NCI-H1694 treated with DMSO at 0.1 percent for 48 hours (cell line): ENCODE measurements around the gene STAG1.
"Not testable (repeated sequence)": the region's sequence is repeated elsewhere in the genome, so short reads cannot be mapped to it uniquely, and the experiment has no call there.

Experiments
- DNase-seq: peaks from one replicate; lab custom pipeline; 2025; lab: John Stamatoyannopoulos, UW

The STAG1 gene

DNA sequence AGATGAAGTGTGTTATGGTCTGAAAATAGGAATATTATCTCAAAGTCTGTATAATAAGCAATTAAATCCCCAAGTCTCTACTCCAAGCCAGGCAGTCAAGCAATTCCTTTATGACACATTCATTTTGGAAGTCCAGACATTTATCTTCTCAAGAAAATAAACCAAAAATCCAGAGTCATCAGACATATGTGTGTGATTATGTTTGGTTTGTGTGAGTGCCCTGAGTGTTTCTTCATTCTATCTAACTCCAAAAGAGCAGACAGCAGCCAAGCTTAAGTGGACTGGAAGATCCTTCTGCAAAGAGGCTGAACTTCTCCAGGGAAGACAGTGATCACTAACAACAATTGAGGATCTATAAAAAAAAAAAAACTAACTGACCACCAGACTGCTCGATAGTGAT is 239.8 kb downstream of the STAG1 start:
- no peak for DNase-seq

DNA sequence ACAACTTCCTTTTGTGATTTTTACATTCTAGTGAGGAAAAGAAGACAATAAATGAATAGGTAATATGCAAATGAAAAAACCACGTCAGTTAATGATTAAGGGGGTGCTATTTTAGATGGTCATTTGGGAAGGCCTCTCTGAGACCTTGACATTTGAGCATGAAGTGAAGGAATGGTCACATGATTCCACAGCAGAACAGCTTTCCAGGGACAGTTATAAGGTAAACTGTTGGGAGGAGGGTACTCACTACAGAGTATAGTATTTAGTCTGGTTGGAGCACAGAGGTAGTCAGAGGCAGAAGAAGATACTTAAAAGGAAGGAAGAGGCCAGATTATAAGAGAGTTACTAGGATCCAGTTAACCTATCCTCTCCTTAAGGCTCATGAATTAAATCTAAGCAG is 246.5 kb downstream of the STAG1 start:
- no peak for DNase-seq

DNA sequence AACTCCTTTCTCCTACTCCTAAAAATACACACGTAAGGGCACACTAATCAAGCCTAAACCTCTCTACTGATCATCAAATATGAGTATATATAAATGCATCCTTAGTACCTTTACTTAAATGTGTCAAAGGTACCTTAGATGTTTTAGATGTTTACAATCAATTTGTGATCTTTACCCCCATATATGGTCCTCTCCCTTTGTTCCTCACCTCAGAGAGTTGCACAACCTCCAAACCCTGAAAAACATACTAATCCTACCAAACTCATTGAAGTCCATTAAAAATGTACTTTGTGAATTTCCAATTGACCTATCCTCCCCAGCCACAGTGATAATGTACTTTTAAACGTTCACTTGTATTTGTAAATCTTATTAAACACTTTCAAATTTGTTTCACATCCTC is 249.1 kb downstream of the STAG1 start:
- no peak for DNase-seq

DNA sequence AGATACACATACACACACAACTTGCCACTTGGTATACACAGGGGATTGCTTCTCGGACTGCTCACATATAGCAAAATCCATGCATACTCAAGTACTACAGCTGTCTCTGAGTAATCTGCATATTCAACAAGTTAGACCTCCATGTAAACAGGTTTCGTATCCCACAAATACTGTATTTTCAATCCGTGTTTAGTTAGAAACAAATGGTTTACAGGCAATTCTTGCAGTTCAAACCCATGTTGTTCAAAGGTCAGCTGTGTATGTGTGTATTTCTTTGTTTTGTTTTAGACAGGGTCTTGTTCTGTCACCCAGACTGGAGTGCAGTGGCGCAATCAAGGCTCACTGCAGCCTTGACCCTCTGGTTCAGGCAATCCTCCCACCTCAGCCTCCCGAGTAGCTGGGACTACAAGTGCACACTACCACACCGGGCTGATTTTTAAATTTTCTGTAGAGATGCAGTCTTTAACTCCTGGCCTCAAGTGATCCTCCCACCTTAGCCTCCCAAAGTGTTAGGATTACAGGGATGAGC is 253.2 kb downstream of the STAG1 start:
- no peak for DNase-seq

DNA sequence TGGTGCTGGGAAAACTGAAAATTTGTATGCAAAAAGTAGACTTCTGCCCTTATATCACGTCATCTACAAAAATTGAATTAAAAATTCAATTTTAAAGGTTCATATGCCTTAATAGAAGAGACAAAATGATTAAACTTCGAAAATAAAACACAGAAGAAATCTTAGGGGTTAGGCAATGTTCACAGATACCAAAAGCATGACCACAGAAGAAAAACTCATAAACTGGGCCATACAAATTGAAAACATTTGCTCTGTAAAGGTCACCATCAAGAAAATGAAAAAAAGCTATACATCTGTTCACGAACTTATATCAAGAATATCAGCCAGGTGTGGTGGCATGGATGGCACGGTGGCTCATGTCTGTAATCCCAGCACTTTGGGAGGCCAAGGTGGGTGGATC is 257.0 kb downstream of the STAG1 start:
- no peak for DNase-seq

DNA sequence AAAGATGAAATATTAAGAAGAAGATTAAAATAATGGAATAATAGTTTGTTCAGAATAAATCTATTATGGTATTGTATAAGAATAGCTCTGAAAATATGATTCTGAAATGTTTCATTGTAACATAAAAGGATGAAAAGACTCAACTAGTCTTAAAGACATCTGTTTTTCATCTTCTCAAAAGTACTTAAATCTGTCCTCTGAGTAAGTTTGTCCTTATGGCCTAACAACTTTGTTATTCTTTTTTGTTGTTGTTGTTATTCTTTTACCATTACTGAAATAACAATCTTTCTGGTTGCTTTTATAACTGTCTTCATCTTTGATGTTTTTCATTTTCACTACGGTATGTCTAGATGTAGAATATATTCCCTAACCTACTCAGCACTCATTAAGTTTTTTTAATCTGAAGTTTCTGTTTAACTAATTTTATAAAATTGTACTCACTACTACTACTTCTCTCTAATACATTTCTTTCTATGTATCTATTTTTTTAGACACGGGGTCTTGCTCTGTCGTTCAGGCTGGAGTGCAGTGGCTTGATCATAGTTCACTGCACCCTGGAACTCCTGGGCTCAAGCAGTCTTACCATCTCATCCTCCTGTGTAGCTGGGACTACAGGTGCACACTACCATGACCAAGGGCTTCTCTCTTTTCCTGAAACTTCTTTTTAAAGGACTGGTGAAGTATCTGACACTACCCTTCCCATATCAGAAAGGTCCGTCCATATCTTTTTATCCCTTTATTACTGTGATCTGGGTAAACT is 261.4 kb downstream of the STAG1 start:
- DNase-seq: no peak

DNA sequence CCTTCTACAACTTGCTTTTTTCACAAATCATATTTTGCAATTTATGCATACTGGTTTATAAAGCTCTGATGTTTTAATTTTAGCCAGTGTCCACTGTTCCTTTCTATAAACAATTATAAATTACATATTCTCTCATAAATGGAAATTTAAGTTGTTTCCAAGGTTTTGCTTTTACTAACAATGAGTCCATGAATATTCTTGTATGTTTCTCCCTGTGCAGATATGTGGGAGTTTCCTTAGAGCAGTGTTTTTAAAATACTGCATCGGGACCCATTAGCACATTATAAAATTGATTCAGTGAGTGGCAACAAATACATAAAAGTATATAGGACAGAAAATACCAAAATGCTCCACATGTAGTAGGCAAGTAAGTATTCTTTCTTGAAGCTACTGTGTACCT is 266.4 kb downstream of the STAG1 start:
- DNase-seq: no peak

DNA sequence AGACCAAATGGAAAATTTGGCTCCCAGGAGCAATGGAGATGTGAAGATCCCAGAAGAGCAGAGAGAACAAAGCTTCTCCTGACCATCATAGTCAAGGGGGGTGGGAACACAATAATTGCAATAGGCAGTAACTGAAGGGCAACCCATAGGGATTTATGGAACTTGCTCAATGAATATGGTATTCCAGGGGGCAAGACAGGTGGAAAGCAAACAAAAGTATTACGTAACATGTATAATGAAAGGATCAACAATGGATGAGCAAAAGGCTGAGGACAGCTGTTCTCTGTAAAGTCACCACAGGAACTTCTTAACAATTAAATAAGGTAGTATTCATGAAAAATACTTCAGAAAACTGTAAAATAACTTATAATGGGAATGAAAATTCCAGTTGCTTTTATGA is 275.9 kb downstream of the STAG1 start:
- no peak for DNase-seq

DNA sequence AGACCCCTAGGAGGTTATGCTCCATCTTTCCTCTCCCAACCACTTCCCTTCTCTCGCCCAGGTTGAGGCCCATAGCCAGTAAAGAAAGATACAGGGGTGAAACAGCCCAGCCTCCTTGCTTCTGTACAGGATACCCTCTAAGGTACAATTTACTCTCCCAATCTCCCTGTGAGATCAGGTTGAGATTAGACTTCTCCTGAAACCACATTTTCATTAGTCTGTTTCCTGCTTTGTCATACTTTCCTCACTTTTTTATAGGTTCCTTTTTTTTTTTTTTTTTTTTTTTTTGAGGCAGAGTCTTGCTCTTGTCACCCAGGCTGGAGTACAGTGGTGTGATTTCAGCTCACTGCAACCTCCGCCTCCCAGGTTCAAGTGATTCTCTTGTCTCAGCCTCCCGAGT is 277.3 kb downstream of the STAG1 start:
- DNase-seq: not testable (repeated sequence)

DNA sequence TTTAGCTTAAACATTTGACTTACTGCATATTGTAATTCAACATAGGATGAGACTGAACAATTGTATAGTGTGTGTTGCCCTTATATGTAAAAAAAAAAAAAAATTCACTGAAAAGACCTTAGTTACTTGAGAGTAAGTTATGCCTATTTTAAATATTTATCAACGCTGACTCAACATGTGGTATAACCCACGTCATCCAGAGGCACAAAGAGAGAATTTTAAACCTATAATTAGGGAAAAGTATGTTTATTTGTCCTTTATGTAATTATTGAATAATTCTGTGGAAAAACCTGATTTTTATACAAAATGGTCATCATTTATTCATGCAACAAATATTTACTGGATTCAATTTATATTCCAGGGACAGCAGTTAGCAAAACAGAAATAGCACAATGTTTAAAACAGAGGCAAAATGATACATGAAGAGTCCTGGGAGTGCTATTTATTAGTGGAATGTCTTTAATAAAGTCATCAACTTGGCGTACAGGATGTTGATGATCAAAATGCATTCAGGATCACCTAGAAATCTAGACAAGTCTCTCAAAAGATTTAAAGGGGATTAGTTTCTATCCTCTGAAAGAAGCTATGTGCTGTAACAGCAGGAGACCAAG is 278.4 kb downstream of the STAG1 start:
- DNase-seq: no peak

DNA sequence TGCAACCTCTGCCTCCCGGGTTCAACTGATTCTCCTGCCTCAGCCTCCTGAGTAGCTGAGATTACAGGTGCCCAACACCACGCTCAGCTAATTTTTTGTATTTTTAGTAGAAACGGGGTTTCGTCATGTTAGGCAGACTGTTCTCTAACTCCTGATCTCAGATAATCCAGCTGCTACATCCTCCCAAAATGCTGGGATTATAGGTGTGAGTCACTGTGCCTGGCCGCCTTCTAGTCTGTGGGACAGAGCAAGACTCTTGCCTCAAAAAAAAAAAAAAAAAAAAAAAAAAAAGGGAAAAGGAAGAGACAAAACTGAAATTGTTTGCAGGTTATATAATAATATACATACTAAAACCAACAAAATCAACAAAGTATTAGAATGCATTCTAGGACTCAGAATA is 286.9 kb downstream of the STAG1 start:
- no peak for DNase-seq

DNA sequence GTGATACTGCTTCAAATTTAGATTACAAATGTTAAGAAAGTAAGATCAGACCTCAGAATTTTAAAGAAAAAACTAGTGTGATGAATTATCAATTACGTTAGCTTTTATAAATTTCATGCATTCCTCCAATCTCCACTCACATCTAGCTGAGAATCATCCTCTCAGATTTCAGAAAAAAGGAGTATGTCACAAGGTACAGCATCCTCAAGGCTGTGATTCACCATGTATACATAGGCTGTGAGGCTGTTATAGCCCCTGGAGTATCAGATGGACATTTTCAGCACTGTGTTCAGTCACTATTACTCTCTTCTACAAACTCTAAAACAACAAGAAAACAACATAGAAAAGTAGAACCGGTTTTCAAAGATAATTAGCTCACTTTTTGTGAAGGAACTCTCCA is 287.7 kb downstream of the STAG1 start:
- no peak for DNase-seq

DNA sequence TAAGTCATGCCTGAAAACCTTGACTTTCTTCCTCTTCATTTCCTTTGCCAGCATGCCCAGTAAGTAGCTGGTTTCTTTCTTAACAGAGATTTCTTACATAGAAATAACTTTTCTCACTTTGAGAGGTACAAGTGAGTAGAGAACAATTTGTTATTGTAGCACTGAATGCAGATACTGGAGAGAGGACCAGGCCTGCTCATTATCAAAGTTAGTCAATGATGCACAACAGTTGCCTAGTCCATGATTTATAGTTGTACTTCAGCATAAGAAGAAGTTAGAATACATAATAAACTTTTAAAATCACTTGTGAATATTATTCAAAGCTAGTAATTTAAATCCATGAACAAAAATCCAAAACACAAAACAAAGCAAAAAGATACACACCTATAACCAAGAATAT is 289.0 kb downstream of the STAG1 start:
- DNase-seq: no peak

DNA sequence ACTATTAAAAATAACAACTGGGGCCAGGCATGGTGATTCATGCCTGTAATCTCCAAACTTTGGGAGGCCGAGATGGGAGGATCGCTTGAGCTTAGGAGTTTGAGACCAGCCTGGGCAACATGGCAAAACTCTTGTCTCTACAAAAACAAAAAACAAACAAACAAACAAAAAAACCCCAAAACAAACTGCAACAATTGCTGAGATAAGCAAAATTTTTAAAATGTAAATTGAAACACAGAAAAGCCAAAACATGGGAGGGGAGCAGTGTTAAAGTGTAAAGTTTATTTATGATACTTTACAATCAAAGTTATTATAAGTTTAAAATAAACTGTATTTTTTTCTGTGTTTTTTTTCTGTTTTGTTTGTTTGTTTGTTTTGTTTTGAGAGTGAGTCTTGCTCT is 294.4 kb downstream of the STAG1 start:
- DNase-seq: no peak

DNA sequence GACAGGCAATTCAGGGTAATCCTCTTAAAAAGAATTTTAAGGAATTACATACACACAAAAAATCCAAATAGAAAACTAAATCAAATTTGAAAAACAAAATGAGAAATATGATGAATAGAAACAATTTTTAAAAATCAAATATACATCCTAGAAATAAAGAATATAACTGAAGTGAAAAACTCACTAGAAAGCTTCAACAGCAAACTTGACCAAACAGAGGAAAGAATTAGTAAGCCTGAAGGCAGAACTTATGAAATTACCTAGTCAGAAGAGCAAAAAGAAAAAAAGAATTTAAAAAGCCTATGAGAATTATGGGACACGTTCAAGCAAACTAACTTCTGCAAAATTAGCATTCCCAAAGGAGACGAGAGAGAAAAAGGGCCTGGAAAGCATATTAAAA is 296.0 kb downstream of the STAG1 start:
- no peak for DNase-seq

DNA sequence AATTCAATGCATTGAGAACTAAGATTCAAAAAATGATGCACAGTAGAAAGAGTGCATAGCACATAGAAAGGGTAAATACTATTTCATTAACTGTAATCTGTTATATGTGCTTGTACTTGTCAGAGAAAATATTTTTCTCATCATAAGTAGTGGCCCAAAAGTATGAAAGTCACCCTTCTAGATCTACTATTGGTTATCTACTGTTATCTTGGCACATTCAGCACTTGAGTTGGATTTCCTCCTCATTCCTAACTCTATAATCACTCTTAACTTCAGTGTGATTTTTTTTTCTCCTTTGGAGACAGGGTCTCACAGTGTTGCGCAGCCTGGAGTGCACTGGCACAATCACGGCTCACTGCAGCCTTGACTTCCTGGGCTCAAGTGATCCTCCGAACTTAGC is 307.6 kb downstream of the STAG1 start:
- DNase-seq: no peak

DNA sequence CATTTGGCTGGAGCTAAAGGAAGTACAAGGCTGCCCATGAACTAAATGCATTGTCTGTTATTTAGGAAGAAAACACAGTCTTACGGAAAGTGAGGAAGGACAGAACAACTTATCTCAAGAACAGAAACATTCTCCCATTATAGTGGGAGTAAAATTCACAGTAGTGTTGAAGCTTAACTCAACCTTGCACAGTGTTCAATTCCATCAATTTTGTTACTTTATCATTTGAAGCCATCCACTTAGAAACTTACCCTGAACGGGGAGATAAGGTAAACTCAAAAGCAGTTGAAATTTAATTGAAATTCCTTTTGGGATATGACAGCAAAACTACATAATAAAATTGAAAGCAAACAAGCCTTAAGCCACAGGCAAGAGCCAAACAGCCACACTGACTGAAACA is 315.1 kb downstream of the STAG1 start:
- no peak for DNase-seq

DNA sequence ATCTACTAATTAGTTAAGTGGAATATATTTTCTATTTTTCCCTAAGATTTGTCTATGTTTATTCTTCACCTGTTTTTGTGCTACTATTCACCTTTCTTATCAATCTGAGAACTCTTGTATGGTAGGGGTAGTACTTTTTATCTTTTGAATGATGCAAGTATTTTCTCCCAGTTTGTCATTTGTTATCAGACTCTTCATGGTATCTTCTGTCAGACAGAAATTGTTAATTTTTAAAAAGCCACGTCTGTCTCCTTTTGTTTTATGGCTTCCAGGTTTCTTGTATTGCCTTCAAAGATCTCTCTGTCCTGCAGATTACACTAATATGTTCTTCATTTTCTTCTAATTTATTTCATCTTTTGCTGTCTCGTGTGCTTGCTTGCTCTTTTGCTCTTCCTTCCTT is 317.7 kb downstream of the STAG1 start:
- no peak for DNase-seq

DNA sequence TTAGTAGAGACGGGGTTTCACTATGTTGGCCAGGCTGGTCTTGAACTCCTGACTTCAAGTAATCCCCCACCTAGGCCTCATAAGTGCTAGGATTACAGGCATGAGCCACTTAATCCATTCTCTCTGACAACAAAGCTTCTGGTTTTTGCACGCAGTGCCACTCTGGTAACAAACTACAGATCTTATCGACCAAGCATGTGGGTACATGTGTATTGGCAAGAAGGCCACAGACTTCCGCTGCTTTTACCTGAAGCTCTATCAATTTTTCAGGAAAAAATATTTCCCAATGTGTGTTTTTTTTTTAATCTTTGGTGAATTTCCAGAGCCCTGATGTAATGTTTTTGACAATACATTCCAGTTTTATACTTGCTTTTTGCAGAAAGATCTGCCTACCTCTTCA is 319.5 kb downstream of the STAG1 start:
- no peak for DNase-seq

DNA sequence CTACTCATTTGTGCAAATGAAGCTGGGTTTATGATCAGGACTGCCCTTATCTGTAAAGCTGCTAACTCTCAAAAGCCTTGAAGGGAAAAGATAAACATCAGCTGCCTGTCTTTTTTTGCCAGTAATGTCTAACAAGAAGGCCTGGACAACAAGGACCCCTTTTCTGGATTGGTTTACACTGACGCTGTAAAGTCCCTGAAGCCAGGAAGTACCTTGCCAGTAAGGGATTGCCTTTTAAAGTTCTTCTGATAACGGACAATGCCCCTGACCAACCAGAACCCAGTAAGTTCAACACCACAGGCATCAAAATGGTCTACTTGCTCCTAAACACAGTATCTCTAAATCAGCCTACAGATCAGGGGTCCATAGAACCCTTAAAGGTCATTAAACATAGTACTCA is 324.0 kb downstream of the STAG1 start:
- DNase-seq: no peak

DNA sequence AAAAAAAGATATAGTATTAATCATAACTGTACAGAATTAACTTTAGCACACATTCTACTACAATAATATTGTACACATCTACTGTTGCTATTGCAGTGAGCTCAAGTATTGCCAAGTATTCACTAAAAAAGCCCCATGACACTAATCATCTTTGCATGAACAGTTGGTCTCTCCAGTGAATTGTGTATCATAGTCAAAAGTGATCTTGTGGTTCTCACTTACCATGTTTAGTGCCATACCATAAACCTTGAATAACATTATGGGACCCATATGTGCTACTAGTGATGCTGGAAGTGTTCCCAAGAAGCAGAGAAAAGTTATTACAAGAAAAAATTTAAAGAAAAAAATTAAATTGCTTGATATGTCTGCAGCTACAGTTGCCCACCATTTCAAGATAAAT is 324.9 kb downstream of the STAG1 start:
- no peak for DNase-seq

DNA sequence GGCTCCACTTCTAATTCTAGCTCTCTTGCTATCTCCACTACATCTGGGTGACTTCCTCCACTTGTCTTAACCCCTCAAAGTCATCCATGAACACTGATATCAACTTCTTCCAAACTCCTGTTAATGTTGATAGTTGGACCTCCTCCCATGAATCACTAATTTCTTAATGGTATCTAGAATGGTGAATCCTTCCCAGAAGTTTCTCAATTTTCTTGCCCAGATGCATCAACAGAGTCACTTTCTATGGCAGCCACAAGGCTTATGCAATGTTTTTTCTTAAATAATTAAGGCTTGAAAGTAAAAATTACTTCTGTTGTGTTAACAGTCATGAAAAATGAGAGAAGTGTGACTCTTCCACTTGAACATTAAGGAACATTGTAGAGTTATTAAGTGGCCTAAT is 337.7 kb downstream of the STAG1 start:
- DNase-seq: no peak

DNA sequence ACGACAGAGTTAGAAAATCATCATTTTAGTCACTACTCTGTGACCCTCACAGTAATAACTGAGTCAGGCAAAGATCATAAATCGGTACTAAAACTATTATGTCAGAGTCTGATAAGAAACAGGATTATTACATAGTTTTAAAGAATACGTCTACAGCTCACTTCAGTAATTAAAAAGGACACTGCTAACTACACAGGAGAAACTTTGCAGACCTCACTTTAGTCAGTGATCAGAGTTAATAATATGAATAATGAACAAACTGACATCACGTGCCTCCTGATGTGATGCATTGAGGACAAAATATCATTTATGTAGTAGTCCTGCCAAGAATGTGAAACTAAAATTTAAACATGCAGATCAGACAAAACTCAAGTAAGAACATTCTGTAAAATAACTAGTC is 339.9 kb downstream of the STAG1 start:
- no peak for DNase-seq

DNA sequence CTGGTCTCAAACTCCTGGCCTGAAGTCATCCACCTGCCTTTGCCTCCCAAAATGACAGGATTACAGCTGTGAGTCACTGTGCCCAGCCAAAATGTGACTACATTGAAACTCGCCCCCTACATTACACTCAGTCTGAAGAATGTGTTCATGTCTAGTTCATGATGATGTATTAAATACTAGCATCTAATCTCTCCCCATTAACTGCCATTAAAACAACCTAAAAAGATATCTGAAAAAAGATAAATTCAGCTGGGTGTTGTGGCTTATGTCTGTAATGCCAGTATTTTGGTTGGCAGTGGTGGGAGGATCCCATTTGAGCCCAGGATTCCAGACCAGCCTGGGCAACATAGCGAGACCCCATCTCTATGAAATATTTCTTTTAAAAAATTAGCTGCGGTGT is 342.6 kb downstream of the STAG1 start:
- DNase-seq: no peak
